HepG2 (cell line): Measurements from ENCODE around the gene ANXA6. TPM values are rescaled to one million over a fixed set of nuclear protein-coding genes. Genes with fewer than 3 reads are reported as not detected.

Experiments
- ATAC-seq: fragments of 200-7000 bp; cut with Tn5 transposase; 3 replicates; pipeline ENCODE4 v1.9.1; 2020; ENCODE audit warnings: mild to moderate bottlenecking, moderate library complexity
- BruUV-seq: library from RNA; stranded (reverse); fragments of 400-500 nt; replicated peaks from 2 replicates; lab custom pipeline; 2021; lab: Mats Ljungman, UMichigan
- CTCF ChIA-PET: fragments of 300-600 bp; formaldehyde crosslinking; extraction: SDS; loops from one replicate; lab custom pipeline; 2021; ENCODE audit warnings: low total read pairs, inconsistent platforms, low intra/inter-chr PET ratio; lab: Yijun Ruan, JAX
- POLR2A ChIA-PET: fragments of 350-600 bp; sonication (Branson Sonifier 250); formaldehyde crosslinking; loops from one replicate; lab custom pipeline; 2020; ENCODE audit warnings: antibody characterized with exemption, inconsistent platforms; lab: Yijun Ruan, JAX
- DNase-seq: peaks from one replicate; pipeline ENCODE4 v3.0.0-alpha.2; 2015; ENCODE audit warnings: low spot score
- FAIRE-seq: peaks from 3 replicates; lab custom pipeline; 2011; peaks lifted over from hg19 to GRCh38; lab: Jason Lieb, UNC
- H2AFZ ChIP-seq: one replicate; pipeline ENCODE4 v1.6.1; 2011; ENCODE audit warnings: low read length, inconsistent platforms
- H3K27ac ChIP-seq: fragments of 300-600 bp; 3 replicates; pipeline ENCODE4 v1.8.0; 2011; ENCODE audit warnings: mixed run types, mild to moderate bottlenecking, mixed read lengths, low read length, inconsistent platforms; ENCODE audit not compliant: insufficient read depth; ENCODE audit errors: extremely low read length
- H3K27me3 ChIP-seq, 2 experiments: fragments of 200-600 bp in 1 of 2; 2 replicates in 1 of 2; 3 replicates in 1 of 2; pipeline versions ENCODE4 v1.6.0 to v1.8.0; 2011; ENCODE audit warnings: low read length in 2 of 2, mild to moderate bottlenecking in 2 of 2, moderate library complexity in 2 of 2, inconsistent platforms in 1 of 2; ENCODE audit not compliant: insufficient read depth in 2 of 2, control insufficient read depth in 1 of 2
- H3K36me3 ChIP-seq, 2 experiments: fragments of 200-600 bp in 1 of 2; replicated peaks in 1 of 2; 2 replicates in 1 of 2; 3 replicates in 1 of 2; pipeline versions ENCODE4 v1.5.1 to v1.8.0; 2011; ENCODE audit warnings: low read length in 2 of 2, inconsistent platforms in 1 of 2; ENCODE audit not compliant: insufficient read depth in 2 of 2, control insufficient read depth in 1 of 2
- H3K4me1 ChIP-seq: 2 replicates; pipeline ENCODE4 v1.5.1; 2012; ENCODE audit warnings: low read length, inconsistent platforms; ENCODE audit not compliant: insufficient read depth
- H3K4me2 ChIP-seq: 2 replicates; pipeline ENCODE4 v1.6.0; 2011; ENCODE audit warnings: low read depth, low read length, inconsistent platforms
- H3K4me3 ChIP-seq, 3 experiments: fragments of 200-600 bp in 1 of 3; sonication (generic), shearing (Covaris generic) in 1 of 3; replicated peaks in 1 of 3; 2 replicates each; pipeline ENCODE4 v1.5.1; 2011 to 2016; ENCODE audit warnings: low read length in 3 of 3, inconsistent platforms in 2 of 3, low read depth in 2 of 3, mild to moderate bottlenecking in 2 of 3, control low read depth in 1 of 3, mixed read lengths in 1 of 3; ENCODE audit not compliant: insufficient read depth in 1 of 3
- H3K79me2 ChIP-seq: one replicate; pipeline ENCODE4 v1.6.1; 2011; ENCODE audit warnings: low read length, inconsistent platforms; ENCODE audit not compliant: insufficient read depth
- H3K9ac ChIP-seq: 2 replicates; pipeline ENCODE4 v1.6.0; 2011; ENCODE audit warnings: mild to moderate bottlenecking, low read depth, low read length, inconsistent platforms; ENCODE audit not compliant: insufficient read depth
- H3K9me3 ChIP-seq: 2 replicates; pipeline ENCODE4 v1.5.1; 2012; ENCODE audit warnings: mild to moderate bottlenecking, low read length
- H4K20me1 ChIP-seq: 2 replicates; pipeline ENCODE4 v1.6.0; 2011; ENCODE audit warnings: inconsistent platforms, mild to moderate bottlenecking, low read length, moderate library complexity; ENCODE audit not compliant: insufficient read depth
- ATF1 ChIP-seq: IDR thresholded peaks from 2 replicates; pipeline ENCODE4 v1.6.1; 2016; ENCODE audit warnings: mild to moderate bottlenecking, control low read depth
- CREB1 ChIP-seq, 2 experiments: fragments of 450-650 bp in 1 of 2; IDR thresholded peaks; 2 replicates each; pipeline ENCODE4 v1.6.1; 2016 to 2017; ENCODE audit warnings: control low read depth in 1 of 2, mild to moderate bottlenecking in 1 of 2, missing compliant biosample characterization in 1 of 2, missing genetic modification characterization in 1 of 2
- GATA4 ChIP-seq: sonication (generic); IDR thresholded peaks from 2 replicates; pipeline ENCODE4 v1.6.1; 2016; ENCODE audit warnings: antibody characterized with exemption, low read depth, borderline replicate concordance
- MBD4 ChIP-seq: IDR thresholded peaks from 2 replicates; pipeline ENCODE4 v1.6.1; 2012; ENCODE audit warnings: low read length, inconsistent platforms, borderline replicate concordance
- MLLT10 ChIP-seq: sonication (generic); formaldehyde crosslinking; IDR thresholded peaks from 2 replicates; pipeline ENCODE4 v1.4.0; 2020; ENCODE audit warnings: missing genetic modification reagents
- RFXANK ChIP-seq: IDR thresholded peaks from 2 replicates; pipeline ENCODE4 v1.6.1; 2016
- ZBTB21 ChIP-seq: sonication (generic); formaldehyde crosslinking; IDR thresholded peaks from 2 replicates; pipeline ENCODE4 v1.4.0; 2020; ENCODE audit warnings: missing genetic modification reagents
- ZNF430 ChIP-seq: sonication (generic); formaldehyde crosslinking; IDR thresholded peaks from 2 replicates; pipeline ENCODE4 v1.9.0; 2021; ENCODE audit warnings: mild to moderate bottlenecking, missing genetic modification reagents
- ZNF672 ChIP-seq: sonication (generic); formaldehyde crosslinking; IDR thresholded peaks from 2 replicates; pipeline ENCODE4 v1.8.1; 2022; ENCODE audit warnings: missing genetic modification reagents
- WGBS: methylation state at CpG from one replicate; pipeline ENCODE4 v1.1.6; 2017; ENCODE audit warnings: low lambda C conversion rate; 5-methylcytosine and 5-hydroxymethylcytosine counted together
- in situ Hi-C: cut with HindIII; loops from 2 replicates; pipeline ENCODE4 v1.10.0; 2017; ENCODE audit warnings: low pct_unique_long_range_greater_than_20kb; ENCODE audit not compliant: extremely low pct_ligation_motif_present
- intact Hi-C: fragments of 100-400 bp; cut with micrococcal nuclease; formaldehyde crosslinking; loops from one replicate; pipeline ENCODE4 v1.10.0; 2022; ENCODE audit not compliant: unreplicated experiment
- polyA plus RNA-seq, 8 experiments: library from polyadenylated mRNA; depleted of rRNA in 3 of 8; stranded (reverse) in 7 of 8; unstranded in 1 of 8; fragments of >200 nt; fragmentation: Illumina TruSeq in 4 of 8; extraction: Trizol in 4 of 8; gene quantifications; 2 replicates each; pipeline versions ENCODE4 v1.2.1 to v1.2.3, GENCODE V29; 2011 to 2016; ENCODE audit warnings: low read depth in 4 of 8, missing spikeins in 1 of 8, mixed read lengths in 1 of 8; ENCODE audit not compliant: insufficient read depth in 1 of 8
- total RNA-seq, 5 experiments: library from RNA; depleted of rRNA; stranded (reverse); fragments of >200 nt; fragmentation: Illumina TruSeq; extraction: Trizol; gene quantifications; 2 replicates each; pipeline ENCODE4 v1.2.3, GENCODE V29; 2016; ENCODE audit warnings: low read depth in 1 of 5
- TF ChIP-seq, protein P1 (sequence below), 2 experiments: fragments of 450-650 bp in 1 of 2; sonication (generic) in 1 of 2; formaldehyde crosslinking; IDR thresholded peaks; 2 replicates each; pipeline versions ENCODE4 v1.5.0 to v1.8.0; 2020 to 2022; ENCODE audit warnings: mild to moderate bottlenecking in 1 of 2, missing genetic modification reagents in 1 of 2
- TF ChIP-seq, protein P2 (sequence below): sonication (generic); formaldehyde crosslinking; conservative IDR thresholded peaks from 2 replicates; pipeline ENCODE4 v1.4.0; 2020; ENCODE audit warnings: missing genetic modification reagents
- TF ChIP-seq, protein P3 (sequence below): IDR thresholded peaks from 2 replicates; pipeline ENCODE4 v1.6.1; 2018; ENCODE audit warnings: missing genetic modification reagents, mild to moderate bottlenecking, missing compliant biosample characterization
- TF ChIP-seq, protein P4 (sequence below): sonication (generic); formaldehyde crosslinking; IDR thresholded peaks from 2 replicates; pipeline ENCODE4 v1.9.0; 2021; ENCODE audit warnings: mild to moderate bottlenecking, missing genetic modification reagents

ANXA6 gene
- total and polyA plus RNA-seq, 2 of the 13 experiments (the other 11 are each of a cell fraction or from before 2014, with no cell fraction given) = 103 to 125 TPM

DNA sequence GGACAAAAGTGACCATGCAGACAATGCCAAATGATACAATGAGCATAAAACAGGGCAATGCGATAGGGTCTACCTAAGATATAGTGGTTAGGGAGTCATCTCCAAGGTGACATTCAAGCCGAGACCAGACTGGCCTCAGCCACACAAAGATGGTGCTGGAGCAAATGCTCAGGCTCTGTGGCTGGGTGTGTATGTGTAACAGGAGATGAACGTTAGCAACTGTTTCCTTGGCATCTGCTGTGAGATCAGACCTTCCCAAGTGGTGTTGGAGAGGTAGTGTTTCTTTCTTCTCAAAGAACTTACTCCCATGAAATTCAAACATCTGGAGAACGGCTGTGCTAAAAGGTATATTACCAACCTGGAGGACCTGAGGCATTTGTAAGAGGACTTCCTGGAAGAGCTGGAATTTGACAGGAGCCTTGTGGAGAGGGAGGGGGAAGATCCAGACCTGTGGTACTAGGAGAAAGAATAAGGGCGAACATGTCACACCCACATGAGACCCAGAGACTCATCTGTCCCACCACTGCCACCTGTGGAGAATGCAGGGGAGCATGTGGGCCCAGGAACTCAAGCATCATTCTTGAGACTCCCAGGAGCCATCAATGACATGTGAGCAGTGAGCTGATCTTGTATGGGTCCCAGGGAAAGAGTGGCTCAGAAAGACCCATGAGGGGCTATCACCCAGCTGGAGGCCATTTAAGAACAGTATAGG lies 21.4 kb upstream of the ANXA6 start:
- no peak overlapping the region for H3K9ac ChIP-seq
- no peaks in the 10 kb centered on the region for H3K27me3 ChIP-seq
- no peaks in the 10 kb centered on the region for H4K20me1 ChIP-seq
- no peaks in the 10 kb centered on the region for H3K9me3 ChIP-seq
- intact Hi-C loops = no loop called here
- DNase-seq = no peak
- in situ Hi-C loops = no loop called here
- 88% methylated on average over 5 of the region's 5 CpGs for WGBS
- H2AFZ ChIP-seq = no peak overlapping the region
- no TSS peak for BruUV-seq
- no peaks in the 10 kb centered on the region for H3K4me1 ChIP-seq
- ChIA-PET CTCF (no interaction called here), POLR2A (no interaction called here)
- H3K4me2 ChIP-seq = no peak overlapping the region
- FAIRE-seq = no peak
- no peaks in the 10 kb centered on the region for H3K79me2 ChIP-seq
- H3K4me3 ChIP-seq = no peak overlapping the region
- H3K36me3 ChIP-seq = no peaks in the 10 kb centered on the region; a peak in 1 of 5 replicates
- no peak for ATAC-seq
- H3K27ac ChIP-seq = no peak overlapping the region
- TF ChIP-seq MLLT10 (CRISPR knock-in tag) = no peak
- TF ChIP-seq ZBTB21 (CRISPR knock-in tag) = no peak
- no peak for TF ChIP-seq GATA4
- TF ChIP-seq, protein P1, sequence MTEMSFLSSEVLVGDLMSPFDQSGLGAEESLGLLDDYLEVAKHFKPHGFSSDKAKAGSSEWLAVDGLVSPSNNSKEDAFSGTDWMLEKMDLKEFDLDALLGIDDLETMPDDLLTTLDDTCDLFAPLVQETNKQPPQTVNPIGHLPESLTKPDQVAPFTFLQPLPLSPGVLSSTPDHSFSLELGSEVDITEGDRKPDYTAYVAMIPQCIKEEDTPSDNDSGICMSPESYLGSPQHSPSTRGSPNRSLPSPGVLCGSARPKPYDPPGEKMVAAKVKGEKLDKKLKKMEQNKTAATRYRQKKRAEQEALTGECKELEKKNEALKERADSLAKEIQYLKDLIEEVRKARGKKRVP (CRISPR knock-in tag; IDR thresholded peaks at IDR 0.05) = no peak
- TF ChIP-seq ATF1 (CRISPR knock-in tag) = no peak
- TF ChIP-seq, protein P2, sequence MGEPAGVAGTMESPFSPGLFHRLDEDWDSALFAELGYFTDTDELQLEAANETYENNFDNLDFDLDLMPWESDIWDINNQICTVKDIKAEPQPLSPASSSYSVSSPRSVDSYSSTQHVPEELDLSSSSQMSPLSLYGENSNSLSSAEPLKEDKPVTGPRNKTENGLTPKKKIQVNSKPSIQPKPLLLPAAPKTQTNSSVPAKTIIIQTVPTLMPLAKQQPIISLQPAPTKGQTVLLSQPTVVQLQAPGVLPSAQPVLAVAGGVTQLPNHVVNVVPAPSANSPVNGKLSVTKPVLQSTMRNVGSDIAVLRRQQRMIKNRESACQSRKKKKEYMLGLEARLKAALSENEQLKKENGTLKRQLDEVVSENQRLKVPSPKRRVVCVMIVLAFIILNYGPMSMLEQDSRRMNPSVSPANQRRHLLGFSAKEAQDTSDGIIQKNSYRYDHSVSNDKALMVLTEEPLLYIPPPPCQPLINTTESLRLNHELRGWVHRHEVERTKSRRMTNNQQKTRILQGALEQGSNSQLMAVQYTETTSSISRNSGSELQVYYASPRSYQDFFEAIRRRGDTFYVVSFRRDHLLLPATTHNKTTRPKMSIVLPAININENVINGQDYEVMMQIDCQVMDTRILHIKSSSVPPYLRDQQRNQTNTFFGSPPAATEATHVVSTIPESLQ = no peak
- TF ChIP-seq ZNF672 = no peak
- TF ChIP-seq, protein P3, sequence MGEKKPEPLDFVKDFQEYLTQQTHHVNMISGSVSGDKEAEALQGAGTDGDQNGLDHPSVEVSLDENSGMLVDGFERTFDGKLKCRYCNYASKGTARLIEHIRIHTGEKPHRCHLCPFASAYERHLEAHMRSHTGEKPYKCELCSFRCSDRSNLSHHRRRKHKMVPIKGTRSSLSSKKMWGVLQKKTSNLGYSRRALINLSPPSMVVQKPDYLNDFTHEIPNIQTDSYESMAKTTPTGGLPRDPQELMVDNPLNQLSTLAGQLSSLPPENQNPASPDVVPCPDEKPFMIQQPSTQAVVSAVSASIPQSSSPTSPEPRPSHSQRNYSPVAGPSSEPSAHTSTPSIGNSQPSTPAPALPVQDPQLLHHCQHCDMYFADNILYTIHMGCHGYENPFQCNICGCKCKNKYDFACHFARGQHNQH (CRISPR knock-in tag) = no peak
- TF ChIP-seq RFXANK (CRISPR knock-in tag) = no peak
- TF ChIP-seq, protein P4, sequence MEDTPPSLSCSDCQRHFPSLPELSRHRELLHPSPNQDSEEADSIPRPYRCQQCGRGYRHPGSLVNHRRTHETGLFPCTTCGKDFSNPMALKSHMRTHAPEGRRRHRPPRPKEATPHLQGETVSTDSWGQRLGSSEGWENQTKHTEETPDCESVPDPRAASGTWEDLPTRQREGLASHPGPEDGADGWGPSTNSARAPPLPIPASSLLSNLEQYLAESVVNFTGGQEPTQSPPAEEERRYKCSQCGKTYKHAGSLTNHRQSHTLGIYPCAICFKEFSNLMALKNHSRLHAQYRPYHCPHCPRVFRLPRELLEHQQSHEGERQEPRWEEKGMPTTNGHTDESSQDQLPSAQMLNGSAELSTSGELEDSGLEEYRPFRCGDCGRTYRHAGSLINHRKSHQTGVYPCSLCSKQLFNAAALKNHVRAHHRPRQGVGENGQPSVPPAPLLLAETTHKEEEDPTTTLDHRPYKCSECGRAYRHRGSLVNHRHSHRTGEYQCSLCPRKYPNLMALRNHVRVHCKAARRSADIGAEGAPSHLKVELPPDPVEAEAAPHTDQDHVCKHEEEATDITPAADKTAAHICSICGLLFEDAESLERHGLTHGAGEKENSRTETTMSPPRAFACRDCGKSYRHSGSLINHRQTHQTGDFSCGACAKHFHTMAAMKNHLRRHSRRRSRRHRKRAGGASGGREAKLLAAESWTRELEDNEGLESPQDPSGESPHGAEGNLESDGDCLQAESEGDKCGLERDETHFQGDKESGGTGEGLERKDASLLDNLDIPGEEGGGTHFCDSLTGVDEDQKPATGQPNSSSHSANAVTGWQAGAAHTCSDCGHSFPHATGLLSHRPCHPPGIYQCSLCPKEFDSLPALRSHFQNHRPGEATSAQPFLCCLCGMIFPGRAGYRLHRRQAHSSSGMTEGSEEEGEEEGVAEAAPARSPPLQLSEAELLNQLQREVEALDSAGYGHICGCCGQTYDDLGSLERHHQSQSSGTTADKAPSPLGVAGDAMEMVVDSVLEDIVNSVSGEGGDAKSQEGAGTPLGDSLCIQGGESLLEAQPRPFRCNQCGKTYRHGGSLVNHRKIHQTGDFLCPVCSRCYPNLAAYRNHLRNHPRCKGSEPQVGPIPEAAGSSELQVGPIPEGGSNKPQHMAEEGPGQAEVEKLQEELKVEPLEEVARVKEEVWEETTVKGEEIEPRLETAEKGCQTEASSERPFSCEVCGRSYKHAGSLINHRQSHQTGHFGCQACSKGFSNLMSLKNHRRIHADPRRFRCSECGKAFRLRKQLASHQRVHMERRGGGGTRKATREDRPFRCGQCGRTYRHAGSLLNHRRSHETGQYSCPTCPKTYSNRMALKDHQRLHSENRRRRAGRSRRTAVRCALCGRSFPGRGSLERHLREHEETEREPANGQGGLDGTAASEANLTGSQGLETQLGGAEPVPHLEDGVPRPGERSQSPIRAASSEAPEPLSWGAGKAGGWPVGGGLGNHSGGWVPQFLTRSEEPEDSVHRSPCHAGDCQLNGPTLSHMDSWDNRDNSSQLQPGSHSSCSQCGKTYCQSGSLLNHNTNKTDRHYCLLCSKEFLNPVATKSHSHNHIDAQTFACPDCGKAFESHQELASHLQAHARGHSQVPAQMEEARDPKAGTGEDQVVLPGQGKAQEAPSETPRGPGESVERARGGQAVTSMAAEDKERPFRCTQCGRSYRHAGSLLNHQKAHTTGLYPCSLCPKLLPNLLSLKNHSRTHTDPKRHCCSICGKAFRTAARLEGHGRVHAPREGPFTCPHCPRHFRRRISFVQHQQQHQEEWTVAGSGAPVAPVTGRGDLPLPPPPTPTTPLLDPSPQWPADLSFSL (CRISPR knock-in tag) = no peak
- TF ChIP-seq MBD4 = no peak
- TF ChIP-seq ZNF430 = no peak
- TF ChIP-seq CREB1 (IDR thresholded peaks at IDR 0.05) = no peak
- no peak for TF ChIP-seq CREB1 (CRISPR knock-in tag; IDR thresholded peaks at IDR 0.05)
